K562 (cell line): ENCODE results near the gene GPR171.

Experiments
- CREM ChIP-seq: IDR thresholded peaks from 2 replicates; pipeline ENCODE4 v1.6.1; 2014; ENCODE audit warnings: antibody characterized with exemption, low read depth
- POLR2AphosphoS5 ChIP-seq: IDR thresholded peaks from 2 replicates; pipeline ENCODE4 v1.6.1; 2011; ENCODE audit warnings: mild to moderate bottlenecking, low read depth, low read length, moderate library complexity; ENCODE audit not compliant: control insufficient read depth, insufficient read depth
- RCOR1 ChIP-seq, 2 experiments: IDR thresholded peaks; 2 replicates each; pipeline ENCODE4 v1.6.1; 2012; ENCODE audit warnings: low read depth in 2 of 2, low read length in 2 of 2, borderline replicate concordance in 1 of 2, improper control_type of control experiment in 1 of 2
- ZFP36 ChIP-seq: fragments of 150-350 bp; IDR thresholded peaks from 2 replicates; pipeline ENCODE4 v1.6.1; 2018; ENCODE audit warnings: low read length, low read depth; ENCODE audit not compliant: partially characterized antibody
- TF ChIP-seq, protein P1 (sequence below), 3 experiments: IDR thresholded peaks in 2 of 3; conservative IDR thresholded peaks in 1 of 3; 2 replicates each; pipeline ENCODE4 v1.5.1; 2011 to 2012; ENCODE audit warnings: low read length in 3 of 3, mild to moderate bottlenecking in 3 of 3, control low read depth in 2 of 3, improper control_type of control experiment in 1 of 3, inconsistent platforms in 1 of 3, low read depth in 1 of 3, mixed read lengths in 1 of 3, moderate library complexity in 1 of 3; ENCODE audit not compliant: insufficient read depth in 2 of 3

DNA sequence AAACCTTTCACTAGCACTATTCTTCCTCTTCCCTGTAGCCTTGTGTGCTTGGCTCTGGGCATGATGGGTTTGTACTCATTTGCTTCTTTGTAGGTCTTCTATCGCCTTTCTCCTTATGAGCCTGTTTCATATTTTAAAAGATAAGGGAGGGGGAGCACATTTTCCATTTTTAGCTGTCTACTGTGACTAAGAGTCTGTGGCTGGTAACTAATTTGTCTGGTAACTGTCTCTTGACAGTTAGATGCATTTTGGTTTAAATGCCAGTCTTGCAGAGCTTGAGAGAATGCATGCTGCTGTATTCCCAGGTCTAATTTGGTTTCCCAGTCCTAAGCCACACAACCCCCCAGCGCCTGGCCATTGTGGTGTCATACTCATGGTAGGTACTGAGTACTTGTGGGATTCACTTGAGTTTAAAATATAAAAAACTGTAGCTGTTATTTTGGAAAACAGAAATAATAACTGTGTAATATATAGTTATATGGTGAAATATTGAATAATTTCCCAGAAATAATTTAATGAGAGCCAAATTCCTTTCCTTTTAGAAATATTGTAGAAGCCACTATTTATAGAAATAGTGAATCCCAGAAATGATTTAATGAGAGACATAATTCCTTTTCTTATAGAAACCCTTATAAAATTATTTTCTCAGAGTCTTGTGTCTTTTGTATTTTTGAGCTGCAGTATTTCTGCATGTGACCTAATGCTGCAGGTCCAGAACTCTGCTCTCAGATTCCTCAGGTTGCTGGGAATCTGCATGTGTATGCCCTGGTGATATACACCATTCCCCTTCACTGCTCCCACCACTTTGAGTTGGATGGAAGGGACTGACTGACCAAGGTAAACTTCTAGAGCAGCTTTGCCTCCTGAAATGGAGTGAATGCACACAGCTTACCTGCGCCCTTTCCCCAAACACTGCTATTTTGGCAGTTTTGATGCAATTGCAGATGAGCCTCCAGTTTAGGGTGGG, 13.9 kb upstream of the GPR171 start:
- TF ChIP-seq, protein P1, sequence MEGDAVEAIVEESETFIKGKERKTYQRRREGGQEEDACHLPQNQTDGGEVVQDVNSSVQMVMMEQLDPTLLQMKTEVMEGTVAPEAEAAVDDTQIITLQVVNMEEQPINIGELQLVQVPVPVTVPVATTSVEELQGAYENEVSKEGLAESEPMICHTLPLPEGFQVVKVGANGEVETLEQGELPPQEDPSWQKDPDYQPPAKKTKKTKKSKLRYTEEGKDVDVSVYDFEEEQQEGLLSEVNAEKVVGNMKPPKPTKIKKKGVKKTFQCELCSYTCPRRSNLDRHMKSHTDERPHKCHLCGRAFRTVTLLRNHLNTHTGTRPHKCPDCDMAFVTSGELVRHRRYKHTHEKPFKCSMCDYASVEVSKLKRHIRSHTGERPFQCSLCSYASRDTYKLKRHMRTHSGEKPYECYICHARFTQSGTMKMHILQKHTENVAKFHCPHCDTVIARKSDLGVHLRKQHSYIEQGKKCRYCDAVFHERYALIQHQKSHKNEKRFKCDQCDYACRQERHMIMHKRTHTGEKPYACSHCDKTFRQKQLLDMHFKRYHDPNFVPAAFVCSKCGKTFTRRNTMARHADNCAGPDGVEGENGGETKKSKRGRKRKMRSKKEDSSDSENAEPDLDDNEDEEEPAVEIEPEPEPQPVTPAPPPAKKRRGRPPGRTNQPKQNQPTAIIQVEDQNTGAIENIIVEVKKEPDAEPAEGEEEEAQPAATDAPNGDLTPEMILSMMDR (IDR thresholded peaks at IDR 0.05 in 2 of 3, conservative IDR thresholded peaks at IDR 0.05 in 1 of 3; ENCODE audit: insufficient read depth in 2 of 3, low read depth in 1 of 3, low read length in 3 of 3): no peak
- no peak for TF ChIP-seq CREM
- TF ChIP-seq RCOR1 (IDR thresholded peaks at IDR 0.05; ENCODE audit: borderline replicate concordance in 1 of 2, low read depth in 2 of 2, low read length in 2 of 2): no peak
- TF ChIP-seq POLR2AphosphoS5: no peak
- TF ChIP-seq ZFP36: no peak
